Stimulated activated CD8-positive, alpha-beta memory T cell treated with anti-CD3 and anti-CD28 coated beads, Interleukin-15, amount 100 ng/mL, for 1 hour (primary cell): ENCODE measurements around the gene BCAS3.

Experiments used
- DNase-seq: peaks from one replicate; pipeline ENCODE4 v3.0.0-alpha.2; 2020; ENCODE audit warnings: low read depth

BCAS3 gene

GRCh38 chr17:61411261-61412142 is 733.9 kb downstream of the BCAS3 start:
- DNase-seq = no peak

- peak; percentile 65 for DNase-seq
These were observed 734.6 kb downstream of the BCAS3 start for GRCh38 chr17:61412143-61412859.

- DNase-seq = no peak
These were observed 735.4 kb downstream of the BCAS3 start for GRCh38 chr17:61412860-61413660.

GRCh38 chr17:61413661-61414126 is 736.0 kb downstream of the BCAS3 start:
- no peak for DNase-seq

GRCh38 chr17:61414141-61414935 is 736.7 kb downstream of the BCAS3 start:
- DNase-seq = no peak

GRCh38 chr17:61414936-61415251 is 737.2 kb downstream of the BCAS3 start:
- no peak for DNase-seq

- no peak for DNase-seq
These were observed 737.9 kb downstream of the BCAS3 start for GRCh38 chr17:61415374-61416210.

GRCh38 chr17:61416211-61416539 is 738.5 kb downstream of the BCAS3 start:
- DNase-seq = no peak

- DNase-seq = no peak
These were observed 739.1 kb downstream of the BCAS3 start for GRCh38 chr17:61416540-61417363.

- DNase-seq = no peak
These were observed 740.8 kb downstream of the BCAS3 start for GRCh38 chr17:61418449-61418848.

- no peak for DNase-seq
These were observed 741.9 kb downstream of the BCAS3 start for GRCh38 chr17:61419496-61420046.

- DNase-seq = no peak
These were observed 742.4 kb downstream of the BCAS3 start for GRCh38 chr17:61420052-61420451.

GRCh38 chr17:61420745-61421398 is 743.2 kb downstream of the BCAS3 start:
- DNase-seq = no peak

GRCh38 chr17:61421460-61421859 is 743.8 kb downstream of the BCAS3 start:
- no peak for DNase-seq

- no peak for DNase-seq
These were observed 744.6 kb downstream of the BCAS3 start for GRCh38 chr17:61422116-61422799.

GRCh38 chr17:61422869-61423268 is 745.2 kb downstream of the BCAS3 start:
- no peak for DNase-seq

- DNase-seq = no peak
These were observed 746.5 kb downstream of the BCAS3 start for GRCh38 chr17:61423967-61424649.
